Tongue (tissue), 2 donors: ENCODE measurements around the gene TRIM22. TPM values are rescaled to one million over a fixed set of nuclear protein-coding genes. Genes with fewer than 3 reads are reported as not detected.

Source experiments
- DNase-seq: peaks from one replicate; pipeline ENCODE4 v3.0.0-alpha.2; 2015
- total RNA-seq: library from RNA; depleted of rRNA; stranded (reverse); fragments of >200 nt; gene quantifications from one replicate; pipeline ENCODE4 v1.2.3, GENCODE V29; 2014

The TRIM22 gene
- total RNA-seq, 1 donor from 2014 or later: 13.4 TPM

- no peak for DNase-seq
Observed at GRCh38 chr11:5749836-5750235, 60.2 kb downstream of the TRIM22 start.

GRCh38 chr11:5753943-5754342 lies 64.4 kb downstream of the TRIM22 start, which contains the start of gene OR52N4:
Gene OR52N4, plus strand, starts transcription at chr11:5754243. Its CDS starts 498 bp downstream, at chr11:5754741.
- no peak for DNase-seq

Other genes starting within 250 kb of the TRIM22 start
- not detected for gene OR51I1, start 248.3 kb upstream of the TRIM22 start, total RNA-seq
- not detected for gene OR51I2, start 240.5 kb upstream of the TRIM22 start, total RNA-seq
- gene OR52D1, start 201.1 kb upstream of the TRIM22 start, total RNA-seq: not detected
- not detected for gene UBQLN3, start 179.8 kb upstream of the TRIM22 start, total RNA-seq
- gene UBQLNL, start 173.1 kb upstream of the TRIM22 start, total RNA-seq: 0.10 TPM
- not detected for gene OR52H1, start 141.2 kb upstream of the TRIM22 start, total RNA-seq
- gene OR52B6, start 108.9 kb upstream of the TRIM22 start, total RNA-seq: not detected
- 6.5 TPM for gene TRIM6, start 93.2 kb upstream of the TRIM22 start, total RNA-seq
- 8.1 TPM for gene TRIM34, start 64.8 kb upstream of the TRIM22 start, total RNA-seq
- gene TRIM5, start 4.7 kb upstream of the TRIM22 start, total RNA-seq: 16.3 TPM
- 0.10 TPM for gene OR56B1, start 46.7 kb downstream of the TRIM22 start, total RNA-seq
- gene OR52N4, start 64.5 kb downstream of the TRIM22 start, total RNA-seq: not detected
- not detected for gene OR52N5, start 93.6 kb downstream of the TRIM22 start, total RNA-seq
- not detected for gene OR52N1, start 101.5 kb downstream of the TRIM22 start, total RNA-seq
- gene OR52N2, start 119.1 kb downstream of the TRIM22 start, total RNA-seq: not detected
- gene OR52E6, start 152.1 kb downstream of the TRIM22 start, total RNA-seq: not detected
- gene OR52E8, start 167.9 kb downstream of the TRIM22 start, total RNA-seq: not detected
- gene OR52E4, start 190.8 kb downstream of the TRIM22 start, total RNA-seq: not detected
- not detected for gene OR52E5, start 203.4 kb downstream of the TRIM22 start, total RNA-seq